H54 (cell line): ENCODE data around the gene NWD2.

Experiments
- DNase-seq: peaks from one replicate; pipeline ENCODE4 v3.0.0; 2011; ENCODE audit warnings: low spot score, mixed read lengths; ENCODE audit not compliant: insufficient read length
- FAIRE-seq: peaks from 3 replicates; lab custom pipeline; 2011; peaks lifted over from hg19 to GRCh38; lab: Jason Lieb, UNC
- POLR2A ChIP-seq: IDR thresholded peaks from 2 replicates; pipeline ENCODE4 v1.6.1; 2011; ENCODE audit warnings: low read depth, mild to moderate bottlenecking, low read length

NWD2 gene

DNA sequence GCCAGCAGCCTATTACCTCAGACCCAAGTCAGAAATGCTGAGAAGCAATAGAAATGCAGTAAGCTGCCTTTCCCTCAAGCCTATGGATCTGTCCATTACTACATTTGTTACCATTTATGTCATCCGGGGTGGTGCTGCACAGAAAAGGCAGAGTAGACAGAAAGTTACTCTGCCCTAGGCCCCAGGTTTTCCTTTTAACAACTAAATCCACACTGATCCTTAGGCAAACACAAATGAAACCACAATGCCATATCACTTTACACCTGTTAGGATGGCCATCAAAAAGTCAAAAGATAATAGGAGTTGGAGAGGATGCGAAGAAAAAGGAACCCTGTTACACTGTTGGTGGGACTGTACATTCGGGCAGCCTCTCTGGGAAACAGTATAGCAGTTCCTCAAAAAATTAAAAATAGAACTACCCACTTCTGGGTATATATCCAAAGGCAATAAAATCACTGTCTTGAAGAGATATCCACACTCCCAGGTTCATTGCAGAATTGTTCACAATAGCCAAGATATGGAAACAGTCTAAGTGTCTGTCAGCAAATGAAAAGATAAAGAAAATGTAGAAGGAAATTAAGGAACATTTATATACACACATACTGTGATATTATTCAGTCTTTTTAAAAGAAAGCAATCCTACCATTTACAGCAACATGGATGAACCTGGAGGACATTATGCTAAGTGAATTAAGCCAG lies 186.3 kb downstream of the NWD2 start:
- FAIRE-seq (no peak), DNase-seq (no peak)

DNA sequence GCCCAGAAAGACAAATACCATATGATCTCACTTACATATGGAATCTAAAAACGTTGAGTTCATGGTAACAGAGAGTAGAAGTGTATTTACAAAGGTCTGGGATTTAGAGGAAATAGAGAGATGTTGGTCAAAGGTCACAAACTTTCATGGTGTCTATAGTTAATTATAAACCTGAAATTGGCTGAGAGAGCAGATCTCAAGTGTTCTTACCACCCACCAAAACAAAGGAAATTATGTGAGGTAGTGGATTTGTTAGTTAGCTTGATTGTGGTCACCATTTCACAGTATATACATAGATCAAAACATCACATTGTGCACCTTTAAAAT lies 186.8 kb downstream of the NWD2 start:
- TF ChIP-seq POLR2A, result no peak
- DNase-seq (no peak), FAIRE-seq (no peak)

More for the DNA sequence above, 186.3 kb downstream of the NWD2 start:
- no peak for TF ChIP-seq POLR2A

DNA sequence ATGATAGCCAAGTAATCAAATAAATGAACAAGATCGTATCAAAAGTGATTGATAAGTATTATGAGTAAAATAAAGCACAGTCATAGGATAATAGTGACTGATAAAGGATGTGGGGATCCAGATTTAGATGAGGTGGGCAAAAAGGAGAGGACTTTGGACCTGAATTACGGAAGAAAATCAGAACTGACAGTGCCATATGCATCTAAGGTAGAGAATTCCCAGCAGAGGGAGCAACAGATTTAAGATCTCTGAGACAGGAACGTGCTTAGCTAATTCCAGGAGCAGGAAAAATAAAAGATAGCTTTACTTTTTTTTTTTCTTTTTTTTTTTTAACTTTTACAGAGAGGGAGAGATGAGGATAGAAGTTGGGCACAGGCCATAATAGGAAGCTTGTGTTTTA lies 189.9 kb downstream of the NWD2 start:
- TF ChIP-seq POLR2A, result no peak
- DNase-seq (no peak), FAIRE-seq (no peak)

DNA sequence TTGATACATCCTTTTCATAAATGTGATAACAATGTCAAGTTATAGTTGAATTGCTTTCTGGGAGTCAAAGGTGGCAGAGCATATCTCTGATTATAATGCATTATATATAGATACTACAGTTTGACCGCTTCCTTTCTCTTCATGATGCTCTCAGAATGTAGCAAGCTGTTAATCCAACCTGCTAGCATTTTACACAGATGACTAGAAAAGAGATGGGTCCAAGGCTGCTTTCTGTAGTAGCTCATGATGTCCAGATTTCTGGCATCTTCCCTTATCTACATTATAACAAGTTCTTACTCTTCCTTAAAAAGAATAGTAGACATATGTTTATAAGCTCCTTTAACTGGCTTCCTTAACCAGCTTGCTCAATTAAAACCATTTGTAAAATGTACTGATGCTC lies 192.0 kb downstream of the NWD2 start:
- FAIRE-seq (no peak), DNase-seq (no peak)
- no peak for TF ChIP-seq POLR2A

DNA sequence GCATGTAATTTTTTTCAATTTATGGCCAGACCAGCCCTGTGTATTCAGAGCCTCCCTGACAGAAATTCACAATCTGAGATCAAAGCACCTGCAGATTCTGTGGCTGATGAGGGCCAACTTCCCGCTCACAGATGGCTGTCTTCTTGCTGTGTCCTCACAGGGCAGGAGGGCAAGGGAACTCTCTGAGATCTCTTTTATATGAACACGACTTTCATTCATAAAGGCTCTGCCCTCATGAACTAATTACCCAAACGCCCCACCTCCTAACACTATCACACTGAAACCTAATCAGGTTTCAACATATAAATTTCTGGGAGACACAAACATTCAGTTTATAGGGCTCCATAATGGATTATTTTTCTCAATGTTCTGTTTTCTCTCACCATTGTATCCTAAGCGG lies 192.6 kb downstream of the NWD2 start:
- no peak for TF ChIP-seq POLR2A
- DNase-seq, result no peak
- no peak for FAIRE-seq

DNA sequence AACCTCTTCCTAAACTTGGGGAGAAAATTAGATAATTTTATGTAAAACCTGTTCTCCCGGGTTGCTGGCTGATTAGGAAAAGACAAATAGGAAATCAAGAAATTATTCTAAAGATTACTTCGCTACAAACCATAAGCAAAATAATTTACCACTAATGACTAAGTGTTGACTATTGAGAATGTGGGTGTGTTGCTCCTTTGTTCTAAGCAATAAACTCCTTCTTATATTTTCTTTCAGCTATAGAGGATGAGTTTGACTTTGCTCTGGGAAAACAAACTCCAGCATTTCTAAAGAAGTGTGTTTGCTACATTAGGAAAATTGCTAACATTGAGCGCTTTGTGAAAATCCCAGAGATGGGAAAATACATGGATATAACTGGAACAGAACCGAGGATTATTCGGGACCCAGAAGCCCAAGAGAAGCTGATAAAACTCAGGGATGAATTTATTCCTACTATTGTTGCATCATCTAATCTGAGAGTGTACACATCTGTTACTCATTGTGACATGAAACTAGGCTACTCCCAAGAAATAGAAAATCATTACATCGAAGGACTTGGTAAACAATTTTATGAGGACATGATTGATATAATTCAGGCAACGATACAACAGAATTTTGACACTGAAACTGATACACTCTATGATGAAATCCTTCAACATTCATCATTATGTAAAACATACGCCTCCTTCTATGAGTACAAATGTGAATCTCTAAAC lies 194.2 kb downstream of the NWD2 start:
- no peak for TF ChIP-seq POLR2A
- FAIRE-seq (no peak), DNase-seq (no peak)

DNA sequence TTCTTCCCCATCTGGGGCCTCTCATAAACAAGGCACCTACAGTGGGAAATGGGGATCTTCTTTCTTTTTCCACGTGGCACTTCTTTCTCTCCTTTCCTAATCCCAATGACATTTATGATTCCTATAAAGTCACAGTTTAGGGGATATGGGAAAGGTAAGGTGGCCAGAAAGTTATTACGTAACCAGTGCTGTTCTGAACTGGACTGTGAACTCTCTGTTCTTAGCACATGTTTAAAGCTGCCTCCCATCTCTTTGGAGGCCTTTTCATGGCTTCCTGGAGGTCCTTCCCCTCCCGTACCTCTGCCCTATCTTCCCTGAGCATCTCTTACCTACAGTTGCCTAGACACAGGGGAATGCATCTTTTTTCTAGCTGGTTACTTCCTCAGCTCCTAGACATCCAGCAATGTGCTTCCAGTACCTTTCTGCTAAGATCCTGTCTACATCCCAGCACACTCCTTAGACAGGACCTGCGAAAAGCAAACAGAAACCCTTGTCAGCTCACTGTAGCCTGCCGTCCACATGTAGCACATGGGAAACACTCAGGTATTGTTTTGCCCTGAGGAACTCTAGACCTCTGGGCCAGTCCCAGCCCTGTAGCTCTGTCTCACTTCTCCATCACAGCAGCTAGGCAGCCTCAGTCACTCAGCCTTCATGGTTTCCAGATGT lies 195.4 kb downstream of the NWD2 start:
- TF ChIP-seq POLR2A, result no peak
- DNase-seq, result no peak
- FAIRE-seq, result no peak

DNA sequence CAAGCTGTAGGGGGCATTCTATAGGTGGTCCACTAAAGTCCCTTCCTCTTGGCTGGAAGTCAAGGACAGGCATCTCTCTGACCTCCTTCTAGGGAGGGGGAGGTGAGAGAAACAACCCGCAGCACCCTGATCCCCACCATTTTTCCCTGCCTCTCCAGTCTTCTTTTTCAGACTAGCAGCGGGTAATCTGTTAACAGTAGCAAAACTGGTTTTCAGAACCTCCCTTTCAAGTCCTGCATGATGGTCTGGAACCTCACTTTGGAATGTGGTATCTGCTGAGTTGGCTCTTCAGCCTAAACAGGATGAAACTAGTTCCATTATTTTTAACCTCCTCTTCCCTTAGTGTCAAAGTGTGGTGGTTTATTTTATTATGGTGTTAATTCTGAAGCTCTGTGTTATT lies 196.0 kb downstream of the NWD2 start:
- DNase-seq (no peak), FAIRE-seq (no peak)
- no peak for TF ChIP-seq POLR2A

DNA sequence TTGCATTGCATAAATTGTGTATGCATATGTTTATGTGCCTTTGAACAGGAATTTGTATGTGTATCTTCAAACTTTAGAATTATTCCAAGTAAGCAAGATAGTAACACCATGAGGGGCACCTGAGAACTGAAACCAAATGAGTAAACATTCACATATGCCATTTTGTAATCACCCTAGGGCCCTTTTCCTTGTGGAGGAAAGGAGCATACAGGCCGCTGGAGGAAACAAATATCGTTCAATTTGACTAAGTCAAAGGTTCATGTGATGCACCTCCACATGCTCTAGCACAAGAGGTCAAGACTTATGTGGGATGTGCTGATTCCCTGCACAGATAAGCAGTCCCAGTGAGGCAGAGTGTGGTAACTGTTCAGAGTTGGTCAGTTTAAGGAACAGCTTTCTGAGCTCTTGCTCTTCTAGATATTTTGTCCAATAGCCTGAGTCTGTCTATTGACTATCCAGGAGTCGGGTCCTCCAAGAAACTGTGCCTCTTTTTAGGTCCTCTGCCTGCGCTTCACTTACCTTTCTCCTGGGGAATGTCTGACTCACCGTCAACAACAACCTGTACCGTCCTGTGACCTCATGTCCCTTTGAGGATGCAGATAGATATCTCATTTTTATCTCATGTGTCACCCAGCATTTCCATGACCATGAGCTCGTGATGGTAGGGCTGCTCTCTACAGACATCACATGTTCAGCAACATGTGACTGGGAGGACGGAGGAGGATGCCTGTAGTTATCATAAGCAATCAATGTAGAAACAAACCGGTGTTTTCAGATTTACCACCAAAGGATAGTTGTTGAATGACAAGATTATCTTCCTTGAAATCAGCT lies 196.9 kb downstream of the NWD2 start:
- DNase-seq (no peak), FAIRE-seq (no peak)
- no peak for TF ChIP-seq POLR2A

DNA sequence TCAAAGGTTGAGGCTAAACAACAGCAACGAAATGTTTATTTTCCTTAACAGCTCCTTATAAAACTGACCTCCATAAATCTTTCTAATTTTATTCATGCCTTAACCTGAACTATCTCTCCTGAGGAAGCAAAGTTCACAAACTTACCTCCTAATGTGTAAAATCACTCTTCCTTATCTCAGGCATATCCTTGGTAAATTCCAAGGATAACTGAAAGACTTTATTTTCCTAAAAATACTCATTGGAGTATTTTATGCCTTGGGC lies 197.4 kb downstream of the NWD2 start:
- FAIRE-seq (no peak), DNase-seq (no peak)
- no peak for TF ChIP-seq POLR2A

DNA sequence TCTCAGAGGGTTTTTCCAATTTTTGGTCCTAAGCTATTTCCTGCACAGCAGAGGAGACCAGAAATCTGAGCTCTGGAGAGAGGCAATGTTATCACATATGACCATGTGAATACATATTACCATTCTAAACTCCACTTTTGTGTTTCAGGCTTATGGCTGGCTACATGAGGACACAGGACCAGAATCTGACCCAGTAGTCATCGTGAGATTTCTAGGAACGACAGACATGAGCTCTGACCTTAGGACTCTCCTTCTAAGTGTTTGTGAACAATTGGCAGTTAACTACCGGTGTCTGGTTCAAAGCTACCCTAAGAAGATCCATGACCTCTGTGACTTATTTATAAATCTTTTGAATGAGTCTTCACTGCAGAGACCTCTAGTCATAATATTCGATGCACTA lies 198.6 kb downstream of the NWD2 start:
- DNase-seq, result no peak
- TF ChIP-seq POLR2A, result no peak
- FAIRE-seq, result no peak

DNA sequence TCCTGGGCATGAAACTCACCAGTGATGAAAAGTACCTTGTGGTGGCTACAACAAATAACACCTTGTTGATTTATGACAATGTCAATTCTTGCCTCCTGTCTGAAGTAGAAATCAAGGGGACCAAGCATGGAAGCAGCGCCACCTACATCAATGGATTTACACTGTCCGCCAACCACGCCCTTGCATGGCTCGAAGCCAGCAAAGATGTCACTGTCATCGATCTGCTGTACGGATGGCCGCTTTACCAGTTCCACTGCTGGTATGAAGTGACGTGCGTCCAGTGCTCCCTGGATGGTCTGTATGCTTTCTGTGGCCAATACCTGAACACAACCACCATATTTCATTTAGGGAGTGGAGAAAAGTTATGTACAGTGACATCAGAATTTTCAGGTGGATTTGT lies 200.5 kb downstream of the NWD2 start:
- FAIRE-seq (no peak), DNase-seq (no peak)
- TF ChIP-seq POLR2A, result no peak

DNA sequence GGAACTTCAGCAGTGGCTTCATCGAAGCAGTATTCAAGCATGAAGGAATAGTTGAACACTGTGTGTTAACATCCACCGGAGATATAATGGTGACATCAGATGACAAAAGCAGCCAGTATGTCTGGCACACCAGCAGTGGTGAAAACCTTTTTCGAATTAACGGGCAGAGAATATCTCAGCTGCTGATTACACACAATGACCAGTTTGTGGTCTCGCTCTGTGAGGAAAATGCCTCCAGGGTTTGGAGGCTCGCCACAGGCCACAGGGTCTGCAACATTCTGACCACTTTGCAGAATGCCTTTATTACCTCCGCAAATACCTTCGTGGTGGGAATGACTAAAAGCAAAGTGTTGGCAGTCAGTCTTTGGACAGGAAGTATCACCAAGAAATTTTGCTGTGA lies 201.5 kb downstream of the NWD2 start:
- no peak for FAIRE-seq

DNA sequence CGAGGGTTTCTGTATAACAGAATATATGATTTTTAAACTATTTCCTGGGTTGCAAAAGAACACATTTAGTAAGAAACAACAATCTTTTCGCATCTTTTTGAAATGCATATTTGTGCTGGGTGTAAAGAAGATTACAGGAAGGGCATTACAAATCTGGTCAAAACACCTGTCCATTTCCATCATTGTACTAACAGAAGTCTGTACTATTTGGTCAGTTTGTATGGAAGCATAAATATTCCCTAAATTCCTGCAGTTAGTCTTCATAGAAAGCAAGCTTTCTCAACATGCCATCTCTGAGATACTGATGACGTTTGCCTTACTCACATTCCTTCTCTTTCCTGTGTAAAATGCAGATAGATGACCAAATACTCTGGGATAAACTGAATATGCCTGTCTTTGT lies 203.3 kb downstream of the NWD2 start:
- DNase-seq (no peak), FAIRE-seq (no peak)
- TF ChIP-seq POLR2A, result no peak

More for the DNA sequence above, 201.5 kb downstream of the NWD2 start:
- no peak for TF ChIP-seq POLR2A
- DNase-seq, result no peak
